Measurements from ENCODE around the gene NTMT1.

The NTMT1 gene

DNA sequence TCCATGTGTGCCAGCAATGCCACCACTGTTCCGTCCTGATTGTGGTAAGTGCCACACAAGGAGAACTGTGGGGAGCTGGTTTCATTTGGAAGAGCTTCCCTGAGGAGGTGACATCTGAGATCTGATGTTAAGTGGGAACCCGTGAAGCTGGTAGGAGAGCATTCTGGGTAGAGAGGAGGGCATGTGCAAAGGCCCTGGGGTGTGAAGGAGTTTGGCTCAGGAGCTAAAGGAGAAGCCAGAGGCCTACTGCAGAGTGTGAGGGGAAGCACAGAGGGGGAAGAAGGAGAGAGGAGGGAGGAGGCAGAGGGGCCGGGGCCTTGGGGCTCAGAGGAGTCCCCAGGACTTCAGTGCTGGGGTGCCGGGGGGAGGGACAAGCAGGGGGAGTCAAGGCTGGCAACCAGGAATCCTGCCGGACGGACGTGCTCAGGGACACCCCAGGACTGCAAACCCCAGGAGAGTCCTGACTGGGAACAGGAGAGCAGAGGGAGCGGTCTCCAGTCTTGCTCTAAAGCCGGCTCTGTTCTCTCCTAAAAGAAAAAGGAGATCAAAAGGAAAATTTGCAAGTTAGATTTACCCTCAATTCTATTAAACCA lies 24.8 kb upstream of the NTMT1 start:
- TF ChIP-seq, protein P1, sequence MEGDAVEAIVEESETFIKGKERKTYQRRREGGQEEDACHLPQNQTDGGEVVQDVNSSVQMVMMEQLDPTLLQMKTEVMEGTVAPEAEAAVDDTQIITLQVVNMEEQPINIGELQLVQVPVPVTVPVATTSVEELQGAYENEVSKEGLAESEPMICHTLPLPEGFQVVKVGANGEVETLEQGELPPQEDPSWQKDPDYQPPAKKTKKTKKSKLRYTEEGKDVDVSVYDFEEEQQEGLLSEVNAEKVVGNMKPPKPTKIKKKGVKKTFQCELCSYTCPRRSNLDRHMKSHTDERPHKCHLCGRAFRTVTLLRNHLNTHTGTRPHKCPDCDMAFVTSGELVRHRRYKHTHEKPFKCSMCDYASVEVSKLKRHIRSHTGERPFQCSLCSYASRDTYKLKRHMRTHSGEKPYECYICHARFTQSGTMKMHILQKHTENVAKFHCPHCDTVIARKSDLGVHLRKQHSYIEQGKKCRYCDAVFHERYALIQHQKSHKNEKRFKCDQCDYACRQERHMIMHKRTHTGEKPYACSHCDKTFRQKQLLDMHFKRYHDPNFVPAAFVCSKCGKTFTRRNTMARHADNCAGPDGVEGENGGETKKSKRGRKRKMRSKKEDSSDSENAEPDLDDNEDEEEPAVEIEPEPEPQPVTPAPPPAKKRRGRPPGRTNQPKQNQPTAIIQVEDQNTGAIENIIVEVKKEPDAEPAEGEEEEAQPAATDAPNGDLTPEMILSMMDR (IDR thresholded peaks at IDR 0.05), result no peak

DNA sequence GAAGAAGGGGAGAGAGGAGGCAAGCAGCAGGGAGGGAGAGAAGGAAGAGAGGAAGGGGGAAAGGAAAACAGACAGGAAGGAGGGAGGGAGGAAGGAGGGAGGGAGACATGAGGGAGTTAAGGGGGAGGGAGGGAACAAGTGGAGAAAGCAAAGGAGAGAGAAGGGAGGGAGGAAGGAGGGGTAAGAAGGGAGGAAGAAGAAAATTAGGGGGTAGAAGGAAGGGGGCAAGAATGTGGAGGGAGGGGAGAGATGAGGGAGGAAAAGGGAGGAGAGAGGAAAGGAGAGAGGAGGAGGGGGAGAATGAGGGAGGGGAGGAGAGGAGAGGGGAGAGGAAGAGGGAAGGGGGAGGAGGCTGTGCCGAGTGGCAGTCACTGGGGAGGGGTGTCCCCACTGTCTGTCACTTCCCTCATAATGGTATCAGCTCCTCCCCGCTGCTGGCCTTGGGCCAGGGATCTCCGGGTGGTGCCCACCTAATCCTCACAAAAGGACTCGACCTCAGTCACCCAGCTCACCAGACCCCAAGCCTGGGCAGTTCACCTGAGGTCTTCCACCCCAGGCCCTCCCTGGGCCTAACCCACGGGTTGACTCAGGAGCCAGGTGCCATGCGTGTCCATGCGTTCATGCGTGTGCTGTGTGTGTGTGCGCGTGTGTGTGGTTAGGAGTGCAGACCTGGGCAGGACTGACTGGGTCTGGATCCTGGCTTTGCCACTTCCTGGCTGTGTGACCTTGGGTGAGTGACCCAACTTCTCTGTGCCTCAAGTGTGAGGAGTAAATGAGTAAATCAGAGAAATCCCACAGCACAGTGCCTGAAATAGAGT lies 23.2 kb upstream of the NTMT1 start:
- TF ChIP-seq, protein P1 (IDR thresholded peaks at IDR 0.05), result no peak

DNA sequence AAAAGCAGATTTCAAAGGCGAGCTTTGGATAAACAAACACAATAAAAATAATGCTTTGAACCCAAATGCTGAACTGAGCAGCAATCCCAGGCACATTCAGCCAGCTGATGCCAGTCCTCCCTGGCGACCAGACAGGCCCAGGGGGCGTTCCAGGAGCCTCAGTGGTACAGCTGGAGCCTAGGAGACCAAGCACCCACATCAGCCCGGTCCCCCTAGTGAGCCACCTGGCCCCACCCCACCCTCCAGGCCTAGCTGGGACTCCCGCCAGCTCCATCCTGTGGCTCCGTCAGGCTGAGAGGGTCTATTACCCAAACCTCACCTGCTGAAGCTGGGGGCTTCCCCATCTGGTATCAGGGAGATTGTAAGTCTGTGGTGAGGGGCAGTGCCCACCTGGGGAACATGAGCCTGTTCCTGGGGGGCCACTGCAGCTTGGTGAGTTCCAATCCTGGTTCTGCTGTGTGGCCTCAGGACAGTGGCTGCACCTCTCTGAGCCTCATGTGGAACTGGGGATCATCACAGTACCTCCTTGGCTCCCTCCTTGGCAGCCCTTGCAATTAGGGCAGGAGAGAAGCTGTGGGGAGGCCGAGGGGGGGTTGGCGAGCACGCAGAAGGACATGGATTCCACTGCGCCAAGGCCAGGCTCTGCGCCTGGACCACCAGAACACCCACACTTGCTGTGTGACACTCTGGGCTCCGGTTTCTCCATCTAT lies 21.8 kb upstream of the NTMT1 start:
- TF ChIP-seq, protein P1 (IDR thresholded peaks at IDR 0.05), result no peak

DNA sequence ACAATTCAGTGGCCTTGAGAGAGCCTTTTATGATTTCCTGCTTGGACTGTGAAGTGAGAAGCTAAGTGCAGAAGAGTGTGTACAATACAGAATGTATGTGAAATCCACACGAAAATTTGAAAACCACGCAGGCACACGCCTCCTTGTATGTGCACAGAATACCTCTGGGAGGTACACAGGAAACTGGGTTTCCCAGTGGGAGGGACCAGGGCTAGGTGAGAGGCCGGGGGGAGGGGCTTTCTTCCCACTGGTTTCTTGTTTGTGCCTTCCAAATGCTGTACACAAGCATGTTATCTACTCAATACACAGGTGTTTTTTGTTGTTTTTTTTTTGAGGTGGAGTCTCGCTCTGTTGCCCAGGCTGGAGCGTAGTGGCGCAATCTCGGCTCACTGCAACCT lies 21.2 kb upstream of the NTMT1 start:
- TF ChIP-seq, protein P1 (IDR thresholded peaks at IDR 0.05), result no peak

DNA sequence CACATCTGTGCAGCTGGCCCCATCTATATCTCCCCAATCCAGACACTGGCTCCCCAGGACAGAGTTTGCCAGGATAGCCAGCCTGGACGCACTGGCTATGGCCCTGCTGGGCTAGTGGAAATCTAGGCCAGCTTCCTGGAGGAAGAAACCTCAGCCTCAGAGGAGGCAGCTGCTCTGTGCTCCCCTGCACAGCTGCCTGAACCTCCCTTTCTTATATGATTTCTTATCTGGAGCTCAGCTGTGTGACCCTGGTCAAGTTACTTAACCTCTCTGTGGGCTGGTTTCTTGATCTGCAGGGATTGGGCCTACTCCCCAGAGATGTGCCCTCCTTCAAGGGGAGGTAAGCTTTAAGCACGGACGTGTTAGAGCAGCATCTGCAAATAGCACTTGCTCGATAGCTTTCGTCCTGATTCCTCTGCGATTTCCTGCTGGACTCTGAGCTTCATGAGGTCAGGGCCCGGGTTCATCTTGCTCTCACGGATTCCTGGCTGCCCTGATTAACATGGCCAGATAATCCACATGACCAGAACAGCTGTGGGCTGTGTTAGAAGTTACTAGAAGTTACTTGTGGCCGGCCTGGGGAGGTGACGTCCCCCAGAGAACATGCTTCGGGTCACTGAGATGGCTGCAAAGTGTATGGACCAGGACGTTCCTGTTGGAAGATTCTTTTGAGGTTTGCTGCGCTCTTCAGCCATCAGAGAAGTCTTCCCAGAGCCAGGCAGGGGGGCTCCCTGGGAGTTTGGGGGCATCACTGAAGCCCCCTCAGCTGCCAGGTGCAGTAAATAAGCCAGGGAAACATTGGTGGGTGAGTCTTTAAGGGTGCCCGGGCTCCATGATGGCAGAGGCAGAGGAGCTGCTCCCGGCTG lies 19.6 kb upstream of the NTMT1 start:
- TF ChIP-seq, protein P1 (IDR thresholded peaks at IDR 0.05), result no peak

DNA sequence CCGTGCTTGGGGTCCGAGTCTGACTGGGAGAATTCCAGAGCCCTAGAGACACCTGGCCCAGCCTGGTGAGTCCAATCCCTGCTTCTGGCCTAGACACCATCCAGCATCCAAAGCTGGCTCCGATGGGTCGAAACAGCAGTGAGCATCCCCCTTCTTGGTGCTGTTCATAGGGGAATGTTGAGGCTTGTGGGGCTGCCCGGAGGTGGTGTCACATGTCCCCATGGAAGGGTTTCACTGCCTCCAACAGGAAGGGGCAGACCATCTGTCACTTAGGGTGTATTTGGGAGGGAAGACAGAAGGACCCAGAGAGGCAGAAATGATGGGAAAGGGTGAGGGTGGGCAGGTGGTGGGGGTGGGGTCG lies 19.0 kb upstream of the NTMT1 start:
- TF ChIP-seq, protein P1 (IDR thresholded peaks at IDR 0.05), result no peak

All from LNCAP (cell line).